ENCODE data around the gene GBF1. TPM values are rescaled to one million over a fixed set of nuclear protein-coding genes. Genes with fewer than 3 reads are reported as not detected.

Gene GBF1
- total and polyA plus RNA-seq, 2 of the 13 experiments (the other 11 are each of a cell fraction or from before 2014, with no cell fraction given): 17.1 to 21.9 TPM

GRCh38 chr10:102420714-102421506 is 175.6 kb downstream of the GBF1 start, which contains the start of gene FBXL15 (continued):
- TF ChIP-seq ATF6 (CRISPR knock-in tag; conservative IDR thresholded peaks at IDR 0.05) (peak; percentile 44), ZNF747 (CRISPR knock-in tag; IDR thresholded peaks at IDR 0.05; ENCODE audit: borderline replicate concordance) (no peak), ZNF580 (CRISPR knock-in tag; IDR thresholded peaks at IDR 0.05; ENCODE audit: borderline replicate concordance, low read depth) (peak; percentile 85; the same call in 1 of the 2 replicates), TRAFD1 (CRISPR knock-in tag; IDR thresholded peaks at IDR 0.05; ENCODE audit: borderline replicate concordance) (peak; percentile 64; the same call in 1 of the 2 replicates), HES4 (CRISPR knock-in tag; IDR thresholded peaks at IDR 0.05; ENCODE audit: borderline replicate concordance) (no peak), ZC3H4 (CRISPR knock-in tag; IDR thresholded peaks at IDR 0.05; ENCODE audit: borderline replicate concordance) (peak; percentile 16; the same call in 1 of the 2 replicates), ZNF646 (CRISPR knock-in tag; IDR thresholded peaks at IDR 0.05) (no peak), ZNF274 (CRISPR knock-in tag; IDR thresholded peaks at IDR 0.05) (0 out of 2 replicates have a peak, but pooled peaks have one; percentile 14), MAFF (IDR thresholded peaks at IDR 0.05; ENCODE audit: low read depth, low read length) (0 out of 2 replicates have a peak, but pooled peaks have one; percentile 5), GLMP (CRISPR knock-in tag; IDR thresholded peaks at IDR 0.05; ENCODE audit: borderline replicate concordance) (no peak), ZMYM4 (CRISPR knock-in tag; IDR thresholded peaks at IDR 0.05) (peak; percentile 79), GATAD1 (CRISPR knock-in tag; IDR thresholded peaks at IDR 0.05) (peak; percentile 98), PAX8 (CRISPR knock-in tag; IDR thresholded peaks at IDR 0.05; ENCODE audit: borderline replicate concordance) (no peak), AGO2 (optimal IDR thresholded peaks at IDR 0.05; ENCODE audit: low read depth, low read length) (peak; percentile 37), MTA3 (CRISPR knock-in tag; IDR thresholded peaks at IDR 0.05) (no peak)
